Adrenal gland (tissue), 12 donors: ENCODE results near the gene HUS1B. TPM values are rescaled to one million over a fixed set of nuclear protein-coding genes. Genes with fewer than 3 reads are reported as not detected.

Experiments
- DNase-seq, 7 donors: peaks; one replicate each; pipeline ENCODE4 v3.0.0-alpha.2; 2019 to 2020
- H3K27ac ChIP-seq, 5 donors: fragments of 200-600 bp; sonication (generic) in 4 of 5; 1 replicate in 3 of 5; 2 replicates in 2 of 5; pipeline versions ENCODE4 v1.5.1 to v1.8.0; 2016 to 2020; ENCODE audit warnings: mild to moderate bottlenecking in 1 of 5
- H3K27me3 ChIP-seq: fragments of 200-600 bp; 2 replicates; pipeline ENCODE4 v1.8.0; 2021
- H3K36me3 ChIP-seq, 2 donors: fragments of 200-600 bp; replicated peaks in 1 of 2; 1 replicate in 1 of 2; 2 replicates in 1 of 2; pipeline versions ENCODE4 v1.5.1 to v1.8.0; 2018 to 2022
- H3K4me1 ChIP-seq, 2 donors: fragments of 200-600 bp; replicated peaks in 1 of 2; 1 replicate in 1 of 2; 2 replicates in 1 of 2; pipeline versions ENCODE4 v1.5.1 to v1.8.0; 2018 to 2021
- H3K4me3 ChIP-seq, 4 donors: fragments of 200-600 bp; sonication (generic) in 3 of 4; one replicate each; pipeline ENCODE4 v1.5.1; 2016 to 2018
- H3K9me3 ChIP-seq, 3 donors: fragments of 200-600 bp; sonication (generic) in 1 of 3; replicated peaks in 1 of 3; 1 replicate in 2 of 3; 2 replicates in 1 of 3; pipeline versions ENCODE4 v1.5.1 to v1.8.0; 2016 to 2021
- POLR2A ChIP-seq, 2 donors: fragments of 450-650 bp; IDR thresholded peaks; one replicate each; pipeline ENCODE4 v1.6.1; 2017; ENCODE audit warnings: antibody characterized with exemption in 2 of 2, mild to moderate bottlenecking in 2 of 2, moderate library complexity in 1 of 2
- WGBS, 4 donors: extraction: QIAGEN DNeasy Blood & Tissue Kit in 2 of 4; methylation state at CpG; one replicate each; pipeline versions ENCODE4 v1.1.5 to v1.1.7; 2013 to 2017; 5-methylcytosine and 5-hydroxymethylcytosine counted together
- intact Hi-C, 2 donors: fragments of 100-400 bp; cut with DNase I; formaldehyde crosslinking; loops; one replicate each; pipeline versions ENCODE4 v1.14.1 to v1.15.0; 2022 to 2023
- polyA plus RNA-seq, 3 donors: library from polyadenylated mRNA; stranded (reverse); fragments of 200-250 nt in 2 of 3; fragments of 350-450 nt in 1 of 3; fragmentation: Illumina TruSeq in 1 of 3; extraction: RNeasy Lipid Tissue Mini Kit (QIAGEN cat#74804) in 1 of 3; gene quantifications; one replicate each; pipeline ENCODE4 v1.2.3, GENCODE V29; 2013 to 2014
- total RNA-seq, 9 donors: library from RNA; depleted of rRNA in 4 of 9; stranded (reverse); fragments of >200 nt in 4 of 9; fragments of 120-200 nt in 1 of 9; fragmentation: NEBNext Ultra II Directional in 1 of 9; extraction: Animal tissue kit (Norgen Biotek cat#: 25700) in 1 of 9; gene quantifications; one replicate each; pipeline versions ENCODE4 v1.1.0 to v1.2.4, GENCODE V29; 2013 to 2023
- TF ChIP-seq, protein P1 (sequence below), 6 experiments: fragments of 450-650 bp in 4 of 6; fragments of 200-600 bp in 2 of 6; sonication (generic) in 1 of 6; IDR thresholded peaks; 1 replicate in 5 of 6; 2 replicates in 1 of 6; pipeline versions ENCODE4 v1.5.1 to v1.8.0; 2016 to 2021; ENCODE audit warnings: antibody characterized with exemption in 6 of 6, mild to moderate bottlenecking in 2 of 6, moderate library complexity in 1 of 6
- donor health status: healthy with polysubstance abuse.
- donor health status: Bipolar disorder and iron deficiency.
- donor health status: DM: yes; HTN: yes; CAD: no.
- donor health status: DM: no; HTN: no; CAD: no.
- donor health status: DM: no; HTN: no; CAD: no.
- donor health status: DM: yes; HTN: yes; CAD: no.

HUS1B gene
- total and polyA plus RNA-seq, 12 donors = 0.27 to 2.4 (median 0.61) TPM; not detected in 5

DNA sequence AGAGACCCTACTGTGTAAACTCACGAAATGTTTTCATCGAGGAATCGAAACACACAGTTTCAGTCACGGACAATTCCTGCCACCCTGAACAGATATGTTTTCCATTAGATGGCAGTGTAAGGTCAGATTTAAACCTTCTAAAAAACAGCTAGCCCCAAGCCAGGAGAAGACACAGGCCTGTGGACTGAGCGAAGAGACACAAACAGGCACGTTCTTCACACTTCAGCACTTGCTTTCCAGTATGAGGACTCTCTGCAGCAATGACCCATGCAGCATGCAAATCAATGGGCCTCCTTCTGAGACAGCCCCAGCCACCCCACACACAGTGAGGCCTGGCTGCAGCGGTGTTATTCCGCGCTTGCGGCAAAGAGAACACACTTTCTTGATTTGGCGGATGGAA, 31.9 kb downstream of the HUS1B start:
- DNase-seq = no peak
- Histone ChIP-seq H3K4me1 (no peaks in the 10 kb centered on the region), H3K4me3 (no peak overlapping the region), H3K27me3 (no peaks in the 10 kb centered on the region), H3K27ac (no peak overlapping the region), H3K9me3 (no peaks in the 10 kb centered on the region), H3K36me3 (no peaks in the 10 kb centered on the region)
- intact Hi-C loops = no loop called here
- TF ChIP-seq POLR2A (IDR thresholded peaks at IDR 0.05) = no peak
- TF ChIP-seq, protein P1, sequence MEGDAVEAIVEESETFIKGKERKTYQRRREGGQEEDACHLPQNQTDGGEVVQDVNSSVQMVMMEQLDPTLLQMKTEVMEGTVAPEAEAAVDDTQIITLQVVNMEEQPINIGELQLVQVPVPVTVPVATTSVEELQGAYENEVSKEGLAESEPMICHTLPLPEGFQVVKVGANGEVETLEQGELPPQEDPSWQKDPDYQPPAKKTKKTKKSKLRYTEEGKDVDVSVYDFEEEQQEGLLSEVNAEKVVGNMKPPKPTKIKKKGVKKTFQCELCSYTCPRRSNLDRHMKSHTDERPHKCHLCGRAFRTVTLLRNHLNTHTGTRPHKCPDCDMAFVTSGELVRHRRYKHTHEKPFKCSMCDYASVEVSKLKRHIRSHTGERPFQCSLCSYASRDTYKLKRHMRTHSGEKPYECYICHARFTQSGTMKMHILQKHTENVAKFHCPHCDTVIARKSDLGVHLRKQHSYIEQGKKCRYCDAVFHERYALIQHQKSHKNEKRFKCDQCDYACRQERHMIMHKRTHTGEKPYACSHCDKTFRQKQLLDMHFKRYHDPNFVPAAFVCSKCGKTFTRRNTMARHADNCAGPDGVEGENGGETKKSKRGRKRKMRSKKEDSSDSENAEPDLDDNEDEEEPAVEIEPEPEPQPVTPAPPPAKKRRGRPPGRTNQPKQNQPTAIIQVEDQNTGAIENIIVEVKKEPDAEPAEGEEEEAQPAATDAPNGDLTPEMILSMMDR (IDR thresholded peaks at IDR 0.05) = no peak
- 89 to 94% (median 92%) methylated on average over 11 of the region's 11 CpGs for WGBS, 4 donors

- no peak overlapping the region for H3K27ac ChIP-seq
- intact Hi-C loops = no loop called here
- TF ChIP-seq, protein P1 (IDR thresholded peaks at IDR 0.05) = no peak
- TF ChIP-seq POLR2A (IDR thresholded peaks at IDR 0.05) = no peak
- H3K4me3 ChIP-seq = no peak overlapping the region
- no peaks in the 10 kb centered on the region for H3K27me3 ChIP-seq
- H3K36me3 ChIP-seq = no peaks in the 10 kb centered on the region
- no peak for DNase-seq
- H3K9me3 ChIP-seq = no peaks in the 10 kb centered on the region
- no peaks in the 10 kb centered on the region for H3K4me1 ChIP-seq
- 91 to 95% (median 93%) methylated on average over 7 of the region's 7 CpGs for WGBS, 4 donors
Measured at GRCh38 chr6:622462-622861, 34.4 kb downstream of the HUS1B start.

DNA sequence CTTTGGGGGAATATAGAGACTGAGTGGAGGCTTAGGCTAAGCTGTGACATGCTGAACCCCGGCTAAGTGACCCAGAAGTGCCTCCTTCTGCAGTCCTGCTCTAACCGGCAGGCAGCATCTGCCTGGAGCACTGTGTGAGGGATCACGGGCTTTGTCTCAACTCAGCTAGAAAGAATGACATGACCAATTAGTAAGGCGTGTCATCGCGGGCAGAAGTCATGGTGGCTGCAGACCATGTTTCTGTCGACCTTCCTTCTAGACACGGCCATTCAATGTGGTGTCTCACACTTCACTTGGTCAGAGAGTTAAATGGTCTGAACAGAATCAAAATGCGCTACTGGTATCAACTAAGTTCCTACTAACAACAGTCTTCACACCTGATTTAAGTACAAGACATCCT, 35.0 kb downstream of the HUS1B start:
- no peaks in the 10 kb centered on the region for H3K9me3 ChIP-seq
- H3K27me3 ChIP-seq = no peaks in the 10 kb centered on the region
- H3K36me3 ChIP-seq = no peaks in the 10 kb centered on the region
- WGBS, 4 donors = 92 to 97% (median 94%) methylated on average over 9 of the region's 9 CpGs
- TF ChIP-seq, protein P1 (IDR thresholded peaks at IDR 0.05) = no peak
- no peak for TF ChIP-seq POLR2A (IDR thresholded peaks at IDR 0.05)
- H3K27ac ChIP-seq = no peak overlapping the region
- H3K4me1 ChIP-seq = no peaks in the 10 kb centered on the region
- no peak for DNase-seq
- no peak overlapping the region for H3K4me3 ChIP-seq
- intact Hi-C loops = no loop called here

DNA sequence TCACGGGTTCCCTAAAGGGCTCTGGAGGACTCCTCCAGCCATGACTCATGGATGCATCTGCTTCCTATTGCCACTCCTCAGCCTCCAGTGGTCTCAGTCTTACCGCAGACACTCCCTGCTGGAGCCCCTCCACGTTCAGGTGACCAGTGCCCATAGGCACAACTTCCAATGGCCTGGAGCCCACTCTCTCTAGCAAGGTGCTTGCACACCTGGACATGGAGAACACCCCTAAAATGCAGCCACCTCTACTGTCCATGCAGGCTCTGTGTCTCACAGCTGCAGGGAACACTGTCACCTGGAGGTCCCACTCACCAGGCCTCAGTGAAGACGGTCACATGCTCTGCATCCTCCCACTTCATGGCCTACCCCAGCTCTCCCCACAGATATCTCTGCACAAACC, 36.0 kb downstream of the HUS1B start:
- no peak overlapping the region for H3K4me3 ChIP-seq
- no peak for DNase-seq
- WGBS, 4 donors = 91 to 100% (median 99%) methylated on average over 4 of the region's 4 CpGs
- no peak overlapping the region for H3K27ac ChIP-seq
- intact Hi-C loops = no loop called here
- no peaks in the 10 kb centered on the region for H3K27me3 ChIP-seq
- no peak for TF ChIP-seq POLR2A (IDR thresholded peaks at IDR 0.05)
- TF ChIP-seq, protein P1 (IDR thresholded peaks at IDR 0.05) = no peak
- H3K4me1 ChIP-seq = no peaks in the 10 kb centered on the region
- no peaks in the 10 kb centered on the region for H3K9me3 ChIP-seq
- H3K36me3 ChIP-seq = no peaks in the 10 kb centered on the region
